Stimulated activated CD4-positive, alpha-beta T cell treated with anti-CD3 and anti-CD28 coated beads, Interleukin-2, amount 100 ng/mL, for 24 hours (primary cell): ENCODE measurements around the gene TSSK3.
"Not testable (repeated sequence)": the region's sequence is repeated elsewhere in the genome, so short reads cannot be mapped to it uniquely, and the experiment has no call there.

Experiments
- DNase-seq, 2 donors: peaks; one replicate each; pipeline ENCODE4 v3.0.0-alpha.2; 2020

The TSSK3 gene

DNA sequence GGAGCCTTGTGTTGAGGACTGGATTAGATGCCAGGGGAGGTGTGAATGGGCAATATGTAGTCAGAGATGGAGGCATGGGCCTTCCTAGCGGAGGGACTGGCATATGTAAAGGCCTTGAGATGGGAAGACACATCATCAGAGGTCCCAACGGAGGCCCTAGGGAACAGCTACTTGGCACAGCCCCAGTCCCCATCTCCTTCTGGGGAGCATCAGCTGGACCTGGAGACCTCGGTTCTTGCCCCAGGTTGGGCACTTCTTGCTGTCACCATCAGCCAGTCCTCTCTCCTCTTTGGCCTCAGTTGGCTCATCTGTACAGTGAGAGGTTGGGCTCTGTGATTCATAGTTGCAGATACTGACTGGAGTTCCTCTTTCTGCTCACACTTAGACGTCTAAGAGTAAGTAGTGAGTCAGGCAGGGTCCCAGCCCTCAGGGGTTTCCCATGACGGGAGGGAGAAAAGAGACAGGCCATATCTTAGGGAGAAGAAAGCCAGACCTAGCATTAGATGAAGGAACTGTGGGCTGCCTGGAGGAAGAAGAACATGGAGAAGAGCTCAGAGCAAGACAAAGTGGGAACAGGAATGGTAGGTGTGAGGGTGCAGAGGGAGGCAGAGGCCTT, 22.9 kb upstream of the TSSK3 start:
- DNase-seq, result peak; percentile 49 to 55

DNA sequence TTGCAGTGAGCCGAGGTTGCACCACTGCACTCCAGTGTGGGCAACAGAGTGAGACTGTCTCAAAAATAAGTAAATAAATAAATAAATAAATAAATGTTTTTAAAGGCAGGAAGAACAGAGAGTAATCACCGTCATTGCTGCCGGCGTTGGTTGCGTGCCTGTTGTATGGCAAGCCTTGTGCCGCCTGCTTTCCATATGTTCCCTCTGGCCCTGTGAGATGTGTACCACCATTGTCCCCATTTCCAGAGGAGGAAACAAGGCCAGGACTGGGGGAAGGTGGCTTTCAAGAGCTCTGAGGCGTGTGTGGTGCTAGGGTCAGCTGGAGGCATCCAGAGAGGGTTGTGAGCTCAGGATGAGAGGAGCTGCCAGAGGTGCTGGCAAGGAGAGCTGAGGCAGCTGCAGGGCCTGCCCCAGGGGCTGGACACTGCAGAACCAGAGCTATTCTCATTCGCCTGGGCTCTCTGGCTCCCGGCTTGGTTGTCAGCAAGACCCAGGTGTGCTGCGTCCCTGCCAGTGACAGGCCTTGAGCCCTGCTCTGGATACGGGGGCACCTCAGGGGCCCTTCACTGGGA, 21.1 kb upstream of the TSSK3 start:
- no peak for DNase-seq

DNA sequence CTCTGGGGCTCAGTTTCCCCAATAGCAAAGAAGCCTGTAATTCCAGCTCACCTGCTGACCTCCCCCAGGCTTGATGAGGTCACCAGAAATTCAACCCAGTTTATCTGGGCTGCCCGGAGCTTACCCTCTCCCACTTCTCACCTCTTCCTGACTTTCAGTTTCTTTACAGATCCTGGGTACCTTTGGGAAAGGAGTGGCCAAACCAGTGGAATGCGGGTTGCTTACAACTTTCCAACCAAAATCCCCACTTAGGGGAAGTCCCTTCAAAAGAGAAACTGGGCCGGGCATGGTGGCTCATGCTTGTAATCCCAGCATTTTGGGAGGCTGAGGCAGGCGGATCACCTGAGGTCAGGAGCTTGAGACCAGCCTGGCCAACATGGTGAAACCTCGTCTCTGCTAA, 20.4 kb upstream of the TSSK3 start:
- no peak for DNase-seq

DNA sequence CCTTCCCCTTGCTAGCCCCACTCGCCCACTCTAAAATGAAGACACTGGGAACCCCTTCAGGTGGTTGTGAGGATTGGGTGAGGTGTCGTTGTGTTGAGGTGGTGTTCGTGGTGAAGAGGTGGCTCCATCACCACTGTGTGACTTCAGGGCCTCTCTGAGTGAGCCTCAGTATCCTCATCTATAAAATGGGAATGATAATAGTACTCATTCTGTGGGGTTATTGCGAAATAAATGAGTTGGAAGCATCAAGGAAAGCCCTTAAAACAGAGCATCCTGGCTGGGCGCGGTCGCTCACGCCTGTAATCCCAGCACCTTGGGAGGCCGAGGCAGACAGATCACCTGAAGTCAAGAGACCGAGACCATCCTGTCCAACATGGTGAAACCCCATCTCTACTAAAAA, 19.6 kb upstream of the TSSK3 start:
- DNase-seq, result no peak

DNA sequence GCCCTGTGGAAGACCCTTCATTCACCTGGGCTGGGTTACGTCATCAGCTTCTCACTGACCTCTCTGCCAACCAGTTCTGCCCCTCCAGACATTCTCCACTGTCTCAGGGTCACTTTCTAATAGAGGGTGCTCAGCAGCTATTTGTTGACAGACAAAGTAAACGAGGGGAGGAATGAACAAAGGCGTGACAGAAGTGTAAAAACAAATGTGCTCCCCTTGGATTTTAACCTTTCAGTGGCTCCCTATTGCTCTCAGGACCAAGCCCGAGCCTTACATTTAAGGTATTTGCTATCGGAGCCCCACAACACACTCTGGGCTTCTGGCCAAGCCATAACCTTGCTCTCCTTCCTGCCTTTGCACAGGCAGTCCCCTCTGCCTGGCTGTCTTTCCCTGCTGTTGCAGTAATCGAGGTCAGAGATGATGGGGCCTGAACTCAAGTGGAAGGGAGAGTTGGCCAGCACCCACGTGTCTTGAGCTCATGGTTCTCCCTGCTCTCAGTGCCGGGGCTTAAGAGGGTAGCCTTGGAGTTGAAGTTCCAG, 17.0 kb upstream of the TSSK3 start:
- DNase-seq, result no peak

DNA sequence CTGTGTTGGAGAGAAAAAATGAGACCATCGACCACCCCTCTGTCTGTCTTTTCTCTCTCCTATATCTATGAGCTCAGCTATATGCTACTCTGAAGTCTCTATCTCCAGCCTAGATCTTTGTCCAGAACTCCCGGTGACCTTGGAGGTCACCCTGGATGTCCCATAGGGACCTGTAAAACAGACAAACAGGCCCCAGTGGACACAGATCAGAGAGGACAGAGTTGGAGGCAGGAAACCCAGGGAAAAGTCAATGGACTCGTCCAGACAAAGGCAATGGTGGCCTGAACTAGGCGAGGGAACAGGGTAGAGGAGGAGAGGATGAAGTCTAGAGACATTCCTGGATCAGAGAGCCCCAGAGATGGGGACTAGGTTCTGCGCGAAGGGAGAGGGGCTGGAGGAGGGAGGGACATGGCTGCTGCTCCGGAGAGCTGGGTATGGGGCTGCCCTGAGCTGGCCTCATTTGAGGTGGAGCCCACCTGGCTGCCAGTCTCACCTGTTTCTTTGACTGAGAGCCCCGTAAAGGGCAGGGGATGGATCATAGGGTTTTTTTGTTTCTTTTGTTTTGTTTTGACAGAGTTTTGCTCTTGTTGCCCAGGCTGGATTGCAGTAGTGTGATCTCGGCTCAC, 15.7 kb upstream of the TSSK3 start:
- no peak for DNase-seq

DNA sequence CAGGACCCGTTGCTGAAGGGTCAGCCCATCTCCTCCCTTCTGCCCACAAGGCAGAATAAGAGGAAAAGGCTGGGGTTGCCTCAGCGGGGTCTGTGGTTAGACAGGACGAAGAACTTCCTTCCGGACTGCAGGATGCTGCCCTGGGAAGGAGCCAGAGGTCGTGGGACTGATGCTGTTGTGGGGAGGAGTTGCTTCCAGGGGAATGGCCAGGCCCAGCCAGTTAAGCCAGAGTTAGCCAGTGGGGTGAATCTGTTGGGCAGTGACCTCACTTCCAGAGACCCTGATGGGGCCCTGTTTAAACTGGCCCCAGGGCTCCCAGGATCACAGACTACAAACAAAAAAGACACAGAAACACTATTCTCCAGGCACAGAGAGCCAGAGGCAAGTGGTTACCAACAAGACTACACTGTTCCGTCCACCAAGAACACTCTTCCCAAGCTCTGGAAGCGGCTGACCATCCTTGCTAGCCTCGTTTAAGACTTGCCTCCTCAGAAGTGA, 13.1 kb upstream of the TSSK3 start:
- DNase-seq, result no peak

DNA sequence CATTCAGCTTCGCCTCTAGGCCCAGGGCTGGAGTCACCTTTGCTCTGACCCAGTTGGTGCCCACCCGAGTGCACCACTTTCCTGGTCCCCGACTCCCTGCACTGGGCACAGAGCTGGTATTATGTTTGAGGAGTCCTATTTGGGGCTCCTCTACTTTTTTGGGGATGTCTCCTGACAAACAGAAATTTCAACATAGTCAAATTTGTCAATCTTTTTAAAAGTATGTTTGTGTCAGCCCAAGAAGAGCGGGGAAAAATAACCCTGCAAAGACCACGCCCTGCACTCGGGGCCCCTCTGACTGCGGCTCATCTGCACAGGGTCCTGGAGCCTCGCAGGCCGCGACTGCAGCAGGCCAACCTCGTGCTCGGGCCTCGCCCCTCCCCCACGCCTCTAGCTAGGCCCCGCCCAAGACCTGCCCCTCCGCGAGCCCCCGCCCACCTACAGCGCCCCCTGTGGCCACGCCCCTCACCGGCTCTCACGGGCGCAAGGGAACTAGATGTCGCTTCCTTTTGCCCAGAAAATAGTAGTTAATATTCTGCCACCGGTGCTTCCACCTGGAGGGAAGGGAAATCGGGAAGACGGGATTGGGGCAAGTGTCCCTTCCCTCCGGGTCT, 11.4 kb upstream of the TSSK3 start:
- DNase-seq, result peak; percentile 81 to 82

DNA sequence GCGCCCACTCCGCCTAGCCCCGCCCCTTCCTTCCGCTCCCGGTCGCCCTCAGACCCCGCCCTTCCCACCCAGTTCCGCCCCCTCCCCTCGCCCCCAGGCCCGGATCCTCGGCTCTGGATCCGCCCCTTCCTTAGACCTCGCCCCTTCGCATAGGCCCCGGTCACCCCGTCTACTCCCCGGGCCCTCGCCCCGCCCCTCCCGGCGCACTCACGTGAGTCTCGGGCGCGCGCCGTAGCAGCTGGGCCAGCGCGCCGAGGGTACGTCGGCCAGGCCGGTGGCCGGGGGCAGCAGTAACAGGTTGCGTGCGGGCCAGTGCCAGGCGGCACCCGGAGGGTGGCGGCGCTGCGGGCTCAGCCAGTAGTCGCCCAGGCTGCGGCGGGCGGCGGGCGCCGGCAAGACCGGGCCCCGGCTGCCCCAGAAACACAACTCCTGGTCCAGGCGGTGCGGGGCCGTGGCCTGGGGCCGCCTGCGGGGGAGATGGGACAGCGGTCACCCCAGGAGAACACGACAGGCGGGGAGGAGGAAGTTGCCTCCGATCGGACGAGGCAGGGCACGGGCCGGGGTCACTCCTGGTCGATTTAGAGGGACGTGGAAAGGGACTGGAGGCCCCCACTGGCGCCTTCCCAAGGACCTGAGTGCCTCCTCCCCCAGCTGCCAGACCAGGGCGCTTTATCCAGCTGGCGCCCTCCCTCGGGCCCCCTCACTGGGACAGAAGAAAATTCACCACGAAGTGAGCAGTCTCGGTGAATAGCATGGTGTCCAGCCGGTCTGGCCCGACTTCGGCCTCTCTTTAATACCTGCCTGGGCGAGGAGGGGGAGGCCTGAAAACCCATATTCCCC, 10.7 kb upstream of the TSSK3 start:
- DNase-seq, result peak; percentile 92

DNA sequence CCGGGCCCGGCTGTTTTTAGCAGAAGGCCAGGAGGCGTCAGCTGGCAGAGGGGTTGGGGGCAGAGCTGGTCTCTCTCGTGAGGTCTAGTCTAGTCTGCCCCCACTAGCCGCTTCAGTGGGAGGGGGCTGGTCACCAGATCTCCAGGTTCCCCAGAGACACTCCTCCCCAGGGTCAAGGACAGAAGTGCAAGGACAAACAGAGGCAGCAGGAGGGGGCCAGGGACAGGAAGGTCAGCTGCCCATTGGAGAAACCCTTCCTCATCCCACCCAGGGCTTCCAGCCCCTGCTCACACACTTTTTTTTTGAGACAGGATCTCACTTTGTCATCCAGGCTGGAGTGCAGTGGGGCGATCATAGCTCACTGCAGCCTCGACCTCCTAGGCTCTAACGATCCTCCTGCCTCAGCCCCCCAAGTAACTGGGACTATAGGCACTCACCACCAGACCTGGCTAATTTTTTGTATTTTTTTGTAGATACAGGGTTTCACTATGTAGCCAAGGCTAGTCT, 10.0 kb upstream of the TSSK3 start:
- DNase-seq, result no peak

DNA sequence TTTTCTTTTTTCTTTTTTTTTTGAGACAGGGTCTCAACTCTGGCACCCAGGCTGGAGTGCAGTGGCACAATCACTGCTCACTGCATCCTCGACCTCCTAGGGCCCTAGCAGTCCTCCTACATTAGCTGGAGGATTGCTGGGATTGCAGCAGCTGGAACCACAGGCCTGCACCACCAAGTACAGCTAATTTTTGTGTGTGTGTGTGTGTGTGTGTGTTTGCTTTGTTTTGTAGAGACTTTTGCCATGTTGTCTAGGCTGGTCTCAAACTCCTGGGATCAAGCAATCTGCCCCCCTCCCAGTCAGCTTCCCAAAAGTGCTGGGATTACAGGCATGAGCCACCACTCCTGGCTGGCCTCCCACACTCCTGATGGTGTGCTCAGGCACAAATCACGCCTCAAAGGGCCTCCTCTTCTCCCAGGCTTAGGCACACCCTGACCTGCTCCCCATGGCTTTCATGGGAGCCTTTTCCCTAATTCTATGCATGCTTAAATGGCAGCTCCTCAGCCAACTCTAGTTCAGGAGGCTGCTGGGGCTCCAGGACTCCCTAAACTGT, 9.4 kb upstream of the TSSK3 start:
- DNase-seq, result no peak

DNA sequence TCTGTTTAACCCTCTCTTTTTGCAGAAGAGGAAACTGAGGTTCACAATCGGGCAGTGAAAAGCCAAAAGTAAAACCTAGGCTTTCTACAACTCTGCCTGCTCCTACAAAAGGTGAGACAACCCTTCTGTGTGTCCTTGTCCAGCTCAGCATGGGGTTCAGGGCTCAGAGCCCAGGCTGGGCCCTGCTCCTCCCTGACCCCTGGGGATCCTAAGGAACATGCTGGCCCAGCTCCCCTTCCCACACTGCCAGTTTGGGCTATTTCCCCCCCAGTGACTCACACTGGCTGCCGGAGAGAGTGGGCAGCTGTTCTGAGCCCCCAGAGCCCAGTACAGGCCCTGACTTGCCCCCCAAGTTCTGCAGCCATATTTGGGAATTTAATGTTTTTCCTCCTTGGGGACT, 8.9 kb upstream of the TSSK3 start:
- no peak for DNase-seq

DNA sequence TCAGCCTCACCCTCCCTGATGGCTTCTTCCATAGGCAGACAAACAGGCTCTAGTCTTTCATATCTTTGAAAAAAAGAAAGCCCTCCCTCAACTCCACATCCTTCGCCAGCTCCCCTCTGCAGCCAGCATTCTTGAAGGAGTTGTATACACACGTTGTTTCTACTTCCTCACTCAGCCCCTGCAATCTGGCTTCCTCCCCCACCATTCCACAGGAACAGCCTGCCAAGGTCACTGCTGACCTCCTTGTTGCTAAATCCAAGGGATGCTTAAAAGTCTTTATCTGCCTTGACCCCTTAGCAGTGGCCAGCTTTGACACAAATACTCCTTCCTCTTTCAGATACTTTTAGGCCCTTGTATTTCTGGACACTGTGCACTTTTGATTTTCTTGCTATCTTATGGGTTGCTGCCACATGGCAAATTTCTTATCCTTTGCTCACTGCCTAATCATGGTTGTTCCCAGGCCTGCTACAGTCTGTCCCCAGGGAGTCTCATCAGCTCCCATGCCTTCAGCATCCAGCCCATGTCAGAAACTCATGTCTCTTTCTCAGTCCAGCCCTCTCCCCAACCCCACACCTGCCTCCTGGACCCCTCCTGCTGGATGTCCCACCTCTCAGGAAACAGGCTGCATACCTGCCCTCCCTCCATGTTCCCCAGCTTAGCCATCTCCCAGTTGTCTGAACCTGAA, 8.3 kb upstream of the TSSK3 start:
- no peak for DNase-seq

DNA sequence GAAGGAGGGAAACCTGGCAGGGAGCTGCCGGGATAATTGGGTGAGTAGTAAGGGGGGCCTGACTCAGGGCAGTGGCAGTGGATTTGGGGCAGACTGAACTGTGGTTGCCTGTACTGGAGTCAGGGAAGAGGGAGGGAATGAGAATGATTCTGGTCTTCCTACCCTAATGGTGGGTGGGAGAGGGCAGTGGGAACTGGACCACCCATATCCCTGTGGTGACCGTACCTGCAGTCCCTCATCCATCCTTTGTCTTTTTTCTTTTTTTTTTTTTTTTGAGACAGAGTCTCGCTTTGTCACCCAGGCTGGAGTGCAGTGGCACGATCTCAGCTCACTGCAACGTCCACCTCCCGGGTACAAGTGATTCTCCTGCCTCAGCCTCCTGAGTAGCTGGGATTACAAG, 6.6 kb upstream of the TSSK3 start:
- not testable (repeated sequence) for DNase-seq

DNA sequence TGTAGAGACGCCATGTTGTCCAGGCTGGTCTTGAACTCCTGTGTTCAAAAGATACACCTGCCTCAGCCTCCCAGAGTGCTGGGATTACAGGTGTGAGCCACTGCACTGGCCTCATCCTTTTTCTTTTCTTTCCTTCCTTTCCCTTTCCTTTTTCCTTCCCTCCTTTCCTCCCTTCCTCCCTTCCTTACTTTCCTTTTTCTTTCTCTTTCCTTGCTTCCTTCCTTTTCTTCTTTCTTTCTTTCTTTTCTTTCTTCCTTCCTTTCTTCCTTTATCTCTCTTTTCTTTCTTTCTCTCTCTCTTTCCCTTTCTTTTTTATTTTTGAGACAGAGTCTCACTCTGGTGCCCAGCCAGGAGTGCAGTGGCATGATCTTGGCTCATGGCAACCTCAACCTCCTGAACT, 5.9 kb upstream of the TSSK3 start:
- no peak for DNase-seq

DNA sequence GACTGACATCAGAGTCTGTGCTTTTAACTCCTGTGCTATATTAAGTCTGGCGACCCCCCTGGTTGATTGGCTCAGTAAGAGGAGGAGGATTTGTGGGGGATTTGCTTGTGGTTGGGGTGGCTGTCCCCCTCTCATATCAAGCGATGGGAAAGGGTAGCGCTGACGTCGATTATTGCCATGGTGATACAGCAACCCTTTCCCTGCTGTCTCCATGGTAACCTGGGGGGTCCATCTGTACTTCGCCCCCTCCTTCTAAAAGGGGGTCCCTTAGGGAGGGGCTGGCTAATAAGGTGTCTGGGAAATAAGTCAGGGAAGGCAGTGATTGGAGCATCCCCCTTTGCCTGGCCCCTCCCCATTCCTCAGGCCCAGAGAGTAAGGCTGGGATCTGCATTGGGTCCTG, 4.7 kb upstream of the TSSK3 start:
- no peak for DNase-seq

DNA sequence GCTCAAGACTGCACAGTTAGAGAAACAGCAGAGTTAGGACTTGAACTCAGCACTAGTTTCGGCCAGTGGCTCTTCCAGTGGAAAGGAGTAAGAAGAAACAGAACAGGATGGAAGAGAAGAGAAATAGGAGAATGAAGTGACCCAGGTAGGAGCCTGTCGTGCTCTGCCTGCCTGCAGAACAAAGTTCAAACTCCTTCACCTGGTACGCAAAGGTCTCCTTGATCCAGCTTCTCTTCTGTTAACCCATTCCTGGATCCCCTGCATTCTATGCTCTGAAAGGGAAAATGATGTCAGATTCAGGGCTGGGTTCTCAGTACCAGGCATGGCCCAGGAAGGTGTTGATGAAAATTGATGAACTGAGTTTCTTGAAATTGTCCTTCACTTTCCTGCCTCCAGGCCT, 3.9 kb upstream of the TSSK3 start:
- no peak for DNase-seq

DNA sequence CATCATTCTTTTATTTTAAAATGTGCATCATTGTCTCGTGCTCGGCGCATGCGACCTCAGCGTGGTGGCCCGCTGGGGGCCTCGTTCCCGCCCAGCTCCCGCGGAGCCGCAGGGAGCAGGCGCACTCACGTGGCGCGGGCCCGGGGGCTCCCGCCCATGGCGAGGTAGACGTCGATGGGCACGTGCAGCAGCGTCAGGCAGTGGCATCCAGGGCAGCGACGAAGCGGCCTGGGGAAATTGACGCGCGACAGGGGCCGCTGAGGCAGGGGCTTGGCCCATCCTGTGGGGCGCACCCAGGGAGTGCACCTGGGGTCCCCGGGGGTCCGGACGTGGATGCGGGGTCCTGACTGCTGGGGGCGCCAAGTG, 1.0 kb upstream of the TSSK3 start:
- no peak for DNase-seq

DNA sequence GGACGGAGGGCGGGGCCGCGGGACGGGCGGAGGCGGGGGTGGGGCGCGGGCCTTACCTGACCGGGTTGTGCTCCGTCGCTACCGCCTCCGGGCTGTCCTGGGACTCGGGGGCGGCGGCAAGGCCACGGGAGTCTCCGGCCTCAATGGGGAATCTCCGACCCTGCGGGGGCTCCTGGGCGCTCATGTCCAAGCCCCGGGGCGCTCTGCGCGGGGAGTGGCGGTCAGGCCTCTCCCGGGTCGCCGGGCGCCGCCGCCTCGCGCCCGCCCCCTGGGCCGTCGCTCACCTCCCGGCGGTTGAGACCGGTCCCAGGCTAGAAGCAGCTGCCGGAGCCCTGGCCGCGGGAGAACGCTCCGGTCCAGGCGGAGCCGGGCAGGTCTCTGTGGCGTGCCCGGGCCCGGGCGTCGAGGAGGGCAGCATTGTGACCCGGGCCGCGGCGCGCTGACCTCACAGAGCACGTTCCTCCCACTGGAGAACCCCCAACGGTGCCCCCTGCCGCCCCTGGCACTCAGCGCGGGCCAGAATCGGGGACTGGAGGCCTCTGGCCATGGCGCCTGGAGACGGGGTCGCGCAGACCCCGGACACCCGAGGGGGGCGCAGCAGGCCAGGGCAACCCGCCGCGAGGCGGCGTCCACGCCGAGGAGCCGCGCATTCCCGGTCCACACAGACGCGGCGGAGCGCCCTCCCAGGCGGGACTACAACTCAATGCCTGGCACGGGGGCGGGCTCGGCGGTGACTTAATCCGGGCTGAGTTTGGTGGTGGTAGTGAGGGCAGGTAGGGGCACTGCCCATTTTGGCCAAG, 465 bp upstream of the TSSK3 start:
- peak; percentile 37 to 57 for DNase-seq

DNA sequence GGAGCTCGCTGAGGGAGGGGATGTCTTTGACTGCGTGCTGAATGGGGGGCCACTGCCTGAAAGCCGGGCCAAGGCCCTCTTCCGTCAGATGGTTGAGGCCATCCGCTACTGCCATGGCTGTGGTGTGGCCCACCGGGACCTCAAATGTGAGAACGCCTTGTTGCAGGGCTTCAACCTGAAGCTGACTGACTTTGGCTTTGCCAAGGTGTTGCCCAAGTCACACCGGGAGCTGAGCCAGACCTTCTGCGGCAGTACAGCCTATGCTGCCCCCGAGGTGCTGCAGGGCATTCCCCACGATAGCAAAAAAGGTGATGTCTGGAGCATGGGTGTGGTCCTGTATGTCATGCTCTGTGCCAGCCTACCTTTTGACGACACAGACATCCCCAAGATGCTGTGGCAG, 1.4 kb downstream of the TSSK3 start:
- DNase-seq, result no peak

DNA sequence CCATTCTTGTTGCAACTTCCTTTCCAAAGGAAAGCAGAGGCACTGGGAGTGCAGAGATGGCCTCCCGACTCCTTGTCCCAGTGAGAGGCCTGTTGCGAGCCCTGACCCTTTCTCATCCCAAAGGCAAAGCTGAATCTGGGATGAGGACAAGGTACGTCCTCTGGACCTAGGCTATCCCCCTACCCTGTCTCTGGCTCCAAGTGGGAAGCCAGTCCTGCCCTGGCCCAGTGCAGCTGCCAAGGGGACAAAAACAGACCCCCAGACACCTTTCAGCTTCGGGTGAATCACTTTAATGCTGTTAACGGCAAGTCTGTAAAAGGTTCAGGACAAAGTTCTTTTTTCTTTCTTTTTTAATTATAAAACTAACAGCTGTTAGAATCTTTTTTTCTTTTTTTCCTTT, 2.5 kb downstream of the TSSK3 start:
- DNase-seq, result no peak
